Measurements from ENCODE around the gene JAGN1. TPM values are rescaled to one million over a fixed set of nuclear protein-coding genes. Genes with fewer than 3 reads are reported as not detected.

The JAGN1 gene
- polyA plus RNA-seq, 1 of the 3 experiments (the other 2 are of a cell fraction): 41.6 TPM

GRCh38 chr3:9940746-9941145 is 50.3 kb downstream of the JAGN1 start:
- WGBS (ENCODE audit: low lambda C conversion rate): 93% methylated on average over 3 of the region's 10 CpGs
- CTCF ChIA-PET: no interaction called here

More at GRCh38 chr3:9940746-9941145, 50.3 kb downstream of the JAGN1 start:
- Histone ChIP-seq H3K36me3 (replicated peaks in 1 of 2; ENCODE audit: control insufficient read depth in 1 of 2, insufficient read depth in 2 of 2, low read length in 1 of 2) (peaks cover 10 to 21% of the 10 kb centered on the region in 2 experiments), H4K20me1 (ENCODE audit: insufficient read depth) (no peaks in the 10 kb centered on the region), H2AFZ (ENCODE audit: low read depth) (no peak overlapping the region), H3F3A (replicated peaks; ENCODE audit: insufficient read depth) (no peaks in the 10 kb centered on the region), H3K9ac (no peak overlapping the region), H3K27ac (ENCODE audit: low read depth in 2 of 2, low read length in 1 of 2) (no peak overlapping the region), H3K4me1 (ENCODE audit: control insufficient read depth in 1 of 2, insufficient read depth in 2 of 2, low read depth in 1 of 2, low read length in 1 of 2) (peaks cover 0 to 4% of the 10 kb centered on the region in 2 experiments; a peak in 1 of 4 replicates), H3K79me2 (ENCODE audit: insufficient read depth) (0 out of 2 replicates have a peak, but pooled peaks cover 2% of the 10 kb centered on the region), H3K4me3 (ENCODE audit: low read depth in 2 of 2, low read length in 1 of 2) (no peak overlapping the region), H3K9me2 (no peaks in the 10 kb centered on the region), H3K27me3 (ENCODE audit: insufficient read depth) (no peaks in the 10 kb centered on the region), H3K9me3 (no peaks in the 10 kb centered on the region), H3K4me2 (no peak overlapping the region)
- POLR2A ChIA-PET: no interaction called here
- no peak for TF ChIP-seq RAD21 (IDR thresholded peaks at IDR 0.05; ENCODE audit: low read length)
- TF ChIP-seq GATA2 (CRISPR knock-in tag; IDR thresholded peaks at IDR 0.05): no peak
- no peak for TF ChIP-seq CHD2 (IDR thresholded peaks at IDR 0.05; ENCODE audit: low read length, partially characterized antibody)
- no peak for TF ChIP-seq RXRA (IDR thresholded peaks at IDR 0.05; ENCODE audit: borderline replicate concordance, low read depth)
- TF ChIP-seq REST (IDR thresholded peaks at IDR 0.05; ENCODE audit: low read depth, low read length): no peak
- TF ChIP-seq IRF3 (IDR thresholded peaks at IDR 0.05; ENCODE audit: low read depth, low read length): no peak
- no peak for TF ChIP-seq USF1 (IDR thresholded peaks at IDR 0.05; ENCODE audit: borderline replicate concordance, low read depth)
- TF ChIP-seq SMC3 (IDR thresholded peaks at IDR 0.05; ENCODE audit: low read depth, low read length): no peak
- TF ChIP-seq RCOR1 (IDR thresholded peaks at IDR 0.05; ENCODE audit: low read length): no peak
- TF ChIP-seq EZH2phosphoT487 (IDR thresholded peaks at IDR 0.05; ENCODE audit: borderline replicate concordance, low read depth): no peak
- no peak for DNase-seq
